NCI-H345 treated with DMSO at 0.1 percent for 48 hours (cell line): Measurements from ENCODE around the gene SLC4A4.
"Not testable (repeated sequence)": the region's sequence is repeated elsewhere in the genome, so short reads cannot be mapped to it uniquely, and the experiment has no call there.

ENCODE experiments used
- DNase-seq: peaks from one replicate; lab custom pipeline; 2025; ENCODE audit not compliant: unreplicated experiment; lab: John Stamatoyannopoulos, UW

The SLC4A4 gene

DNA sequence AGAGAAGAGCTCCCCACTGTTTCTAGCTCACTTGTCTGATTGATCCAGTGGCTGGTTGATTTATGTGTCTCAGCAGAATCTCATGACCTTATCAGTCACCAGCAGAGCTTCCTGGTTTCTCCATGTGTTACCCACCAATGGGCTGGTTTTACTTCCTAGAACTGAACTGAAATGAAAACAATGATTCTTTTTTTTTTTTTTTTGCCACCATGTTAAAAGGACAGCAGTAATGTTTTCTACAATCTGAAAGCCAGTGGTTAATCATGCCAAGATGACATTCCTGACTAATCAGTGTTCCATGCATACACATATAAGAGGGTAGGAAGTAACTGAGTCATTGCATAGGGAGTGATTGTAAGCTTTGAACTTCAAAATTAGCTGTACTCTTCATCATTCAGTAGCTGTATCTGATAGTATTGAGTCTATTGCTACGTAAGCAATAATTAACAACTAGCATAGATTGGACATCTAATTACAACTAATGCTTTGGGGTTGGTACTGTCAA lies 67.7 kb downstream of the SLC4A4 start:
- no peak for DNase-seq

DNA sequence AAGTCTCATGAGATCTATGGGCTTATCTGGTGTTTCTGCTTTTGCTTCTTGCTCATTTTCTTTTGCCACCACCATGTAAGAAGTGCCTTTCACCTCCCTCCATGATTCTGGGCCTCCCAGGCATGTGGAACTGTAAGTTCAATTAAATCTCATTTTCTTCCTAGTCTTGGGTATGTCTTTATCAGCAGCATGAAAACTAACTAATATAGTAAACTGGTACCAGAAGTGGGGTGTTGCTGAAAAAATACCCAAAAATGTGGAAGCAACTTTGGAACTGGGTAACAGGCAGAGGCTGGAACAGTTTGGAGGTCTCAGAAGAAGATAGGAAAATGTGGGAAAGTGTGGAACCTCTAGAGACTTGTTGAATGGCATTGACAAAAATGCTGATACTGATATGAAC lies 70.1 kb downstream of the SLC4A4 start:
- not testable (repeated sequence) for DNase-seq

DNA sequence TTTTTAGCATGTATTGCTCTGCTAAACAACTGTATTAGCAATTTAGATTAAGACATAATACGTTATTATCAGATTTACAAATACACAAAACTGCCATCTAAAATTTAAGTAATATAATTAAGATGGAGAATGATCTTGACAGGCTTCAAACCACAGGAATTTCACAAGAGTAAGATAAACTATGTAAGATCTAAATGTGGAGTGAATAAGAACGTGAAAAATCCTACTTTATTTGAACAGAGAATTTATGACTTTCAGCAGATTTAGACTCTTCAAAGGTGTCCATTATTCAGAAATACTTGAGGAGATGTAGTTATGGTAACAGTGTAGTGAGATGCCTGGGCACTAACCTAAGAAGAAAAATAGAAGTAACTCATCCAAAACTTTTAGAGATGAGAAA lies 73.2 kb downstream of the SLC4A4 start:
- DNase-seq, result no peak

DNA sequence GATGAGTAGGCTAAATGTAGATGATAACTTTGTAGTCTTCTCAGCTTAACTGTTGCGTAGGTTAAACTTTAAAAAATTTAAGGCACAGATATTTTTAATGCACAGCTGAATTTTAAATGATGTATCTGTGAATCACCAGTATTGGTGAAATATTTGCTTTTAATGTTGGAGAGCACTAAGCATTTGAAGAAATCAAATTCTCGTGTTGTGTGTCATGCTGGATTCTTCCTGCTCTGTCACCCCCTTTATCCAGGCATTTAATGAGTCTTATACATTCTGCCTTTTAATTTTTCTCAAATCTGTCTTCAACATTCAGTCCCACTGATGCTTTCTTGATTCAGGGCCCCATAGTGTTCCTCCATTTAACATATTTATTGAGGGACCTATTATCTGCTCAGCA lies 76.7 kb downstream of the SLC4A4 start:
- no peak for DNase-seq

DNA sequence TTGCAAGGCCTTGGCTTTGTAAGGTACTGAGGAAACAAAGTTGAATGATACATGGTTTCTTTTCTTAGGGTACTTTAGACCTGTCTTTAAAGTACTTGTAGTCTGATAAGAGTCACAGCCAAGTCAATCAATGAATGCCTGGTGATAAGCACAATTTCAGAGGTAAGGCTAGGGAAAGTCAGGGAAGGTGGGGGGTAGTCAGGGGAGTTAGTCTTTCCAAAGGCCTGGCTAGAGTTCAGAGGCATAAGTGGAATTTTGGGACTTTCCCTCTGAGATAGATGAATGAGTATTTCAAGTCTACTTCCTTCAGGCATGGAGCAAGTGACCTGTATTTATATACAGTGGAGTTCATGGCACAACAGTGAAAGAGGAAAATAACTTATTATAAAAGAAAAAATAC lies 78.3 kb downstream of the SLC4A4 start:
- DNase-seq, result no peak

DNA sequence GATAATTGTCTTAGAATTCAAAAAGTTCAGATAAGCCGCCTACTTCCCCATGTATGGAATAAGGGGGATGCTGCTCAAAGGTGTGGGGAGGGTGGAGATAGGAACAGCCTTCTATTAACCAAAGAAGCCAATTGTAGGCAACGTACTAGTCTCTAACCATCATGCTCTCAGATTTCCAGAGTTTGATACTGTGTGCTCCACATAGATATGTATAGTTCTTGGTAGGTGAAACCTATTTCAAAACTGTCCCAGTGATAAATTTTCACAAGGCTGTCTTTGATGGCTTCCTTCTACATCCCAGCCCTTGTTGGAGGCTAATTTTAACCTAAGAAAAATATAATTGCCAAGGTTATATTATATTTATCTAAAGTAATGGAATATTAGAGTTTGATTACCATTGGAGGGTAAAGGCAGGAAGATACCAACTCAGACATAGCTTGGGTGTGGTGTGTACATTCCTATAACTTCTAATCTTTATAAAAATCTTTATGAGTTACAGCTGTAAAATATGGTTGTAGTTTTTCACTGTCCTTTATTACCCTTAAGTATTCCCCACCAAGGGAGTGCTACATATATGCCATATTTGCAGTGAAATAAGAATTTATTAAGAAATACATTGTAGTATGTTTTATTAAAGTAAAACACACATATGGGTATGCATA lies 87.7 kb downstream of the SLC4A4 start:
- DNase-seq, result no peak

DNA sequence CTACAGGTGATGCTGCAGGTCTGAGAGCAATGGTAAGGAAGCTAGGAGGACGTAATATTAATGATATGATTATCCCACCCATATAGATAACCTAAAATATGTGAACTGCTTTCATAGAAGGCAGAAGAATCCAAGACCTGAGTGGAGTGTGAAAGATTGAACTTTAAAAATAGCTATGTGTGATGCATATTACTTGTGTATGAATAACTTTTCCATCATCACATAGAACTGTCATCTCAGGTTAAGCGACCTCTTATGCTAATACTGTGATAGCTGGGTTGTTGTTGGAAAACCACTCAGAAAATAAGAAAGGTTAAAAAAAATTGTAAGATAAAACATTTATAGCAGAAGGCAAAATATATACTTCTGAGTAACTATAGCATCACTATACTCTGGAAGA lies 90.3 kb downstream of the SLC4A4 start:
- no peak for DNase-seq

DNA sequence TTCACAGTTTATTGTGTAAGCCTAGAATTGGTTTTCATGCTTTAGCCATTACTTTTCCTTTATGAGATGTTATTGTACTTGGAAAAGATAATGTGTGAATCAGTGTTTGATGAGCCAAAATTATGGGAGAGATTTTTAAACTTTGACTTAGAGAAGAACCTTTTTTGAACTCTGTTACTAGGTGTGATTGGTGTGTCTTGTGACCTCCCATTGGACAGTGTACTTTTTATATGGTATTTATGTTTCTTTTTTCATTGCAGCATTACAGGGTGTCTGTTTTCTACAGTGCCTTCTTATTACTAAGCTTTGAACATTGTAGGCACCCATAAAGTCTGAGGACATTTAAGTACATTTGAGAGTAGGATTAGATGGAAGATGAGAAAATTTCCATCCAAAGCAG lies 91.1 kb downstream of the SLC4A4 start:
- DNase-seq, result no peak

DNA sequence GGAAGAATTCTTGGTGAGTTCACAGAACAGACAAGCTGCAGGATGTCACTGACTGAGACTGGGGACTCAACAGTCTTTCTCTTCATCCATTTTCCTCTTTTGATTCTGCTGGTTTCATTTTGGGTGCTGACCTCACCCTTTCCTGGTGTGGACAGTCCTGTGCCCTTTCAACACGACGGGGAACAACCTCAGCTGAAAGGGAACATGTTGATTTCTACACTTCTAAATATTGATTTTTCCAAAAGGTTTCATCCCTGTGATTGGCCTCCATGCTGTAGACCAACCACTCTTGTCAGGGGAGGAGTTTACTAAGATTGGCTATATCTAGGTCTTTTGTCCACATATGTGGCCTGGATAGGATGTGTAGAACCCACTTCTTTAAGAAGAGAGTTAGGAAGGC lies 91.8 kb downstream of the SLC4A4 start:
- DNase-seq, result no peak

DNA sequence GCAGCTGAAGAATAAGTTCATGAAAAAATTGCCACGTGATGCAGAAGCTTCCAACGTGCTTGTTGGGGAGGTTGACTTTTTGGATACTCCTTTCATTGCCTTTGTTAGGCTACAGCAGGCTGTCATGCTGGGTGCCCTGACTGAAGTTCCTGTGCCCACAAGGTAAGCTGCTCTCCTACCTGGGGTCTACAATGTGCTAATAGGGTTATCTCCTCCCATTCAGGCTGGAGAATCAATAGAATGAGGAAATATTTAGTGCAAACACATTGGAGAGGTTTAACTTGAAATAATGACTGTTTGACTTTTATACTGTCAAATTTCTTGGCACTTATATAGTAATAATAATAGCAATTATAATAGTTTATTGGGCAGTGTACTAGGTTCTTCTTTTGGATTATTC lies 101.8 kb downstream of the SLC4A4 start:
- DNase-seq, result no peak

DNA sequence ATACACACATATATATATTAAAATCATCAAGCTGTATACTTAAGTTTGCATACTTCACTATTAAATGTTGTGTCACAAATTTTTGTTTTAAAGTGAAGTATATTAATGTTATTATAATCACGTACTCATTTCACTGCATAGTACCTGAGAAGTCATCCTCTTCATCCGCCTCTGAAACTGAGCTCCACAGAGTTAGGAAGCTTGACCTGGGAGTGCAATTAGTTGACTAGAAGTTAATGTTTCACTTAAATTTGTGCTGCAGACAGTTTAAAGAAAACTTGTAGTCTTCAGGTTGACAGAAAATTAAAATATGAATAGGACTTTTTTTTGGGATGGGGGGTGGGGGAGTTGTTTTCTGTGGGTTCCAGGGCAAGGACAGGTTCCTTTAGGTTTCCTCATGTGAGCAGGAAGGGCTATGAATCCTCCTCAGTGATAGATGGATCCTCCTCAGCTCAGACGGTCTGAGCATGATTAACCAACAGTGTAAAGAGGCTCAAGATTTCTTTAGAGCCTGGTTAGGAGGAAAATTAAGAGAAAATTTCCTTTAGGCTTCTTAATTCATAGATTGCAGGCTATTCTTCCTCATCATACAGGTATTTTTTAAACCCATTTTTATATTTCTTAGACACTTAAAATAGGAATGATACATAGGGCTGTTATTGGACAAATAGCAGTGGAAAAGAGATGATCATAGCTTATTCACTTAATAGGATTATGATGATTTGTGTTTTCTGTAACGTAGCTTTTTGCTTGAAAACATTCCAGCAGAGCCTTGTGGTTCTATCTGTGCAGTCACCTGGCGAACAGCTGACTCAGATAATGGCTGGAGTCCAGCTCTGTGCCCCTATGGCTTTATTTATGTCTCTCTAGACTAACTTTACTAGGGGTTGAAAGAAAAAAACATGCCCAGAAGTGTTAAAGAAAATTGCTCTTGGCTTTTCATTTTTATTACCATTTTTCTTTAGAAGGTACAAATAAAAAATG lies 102.7 kb downstream of the SLC4A4 start:
- no peak for DNase-seq

DNA sequence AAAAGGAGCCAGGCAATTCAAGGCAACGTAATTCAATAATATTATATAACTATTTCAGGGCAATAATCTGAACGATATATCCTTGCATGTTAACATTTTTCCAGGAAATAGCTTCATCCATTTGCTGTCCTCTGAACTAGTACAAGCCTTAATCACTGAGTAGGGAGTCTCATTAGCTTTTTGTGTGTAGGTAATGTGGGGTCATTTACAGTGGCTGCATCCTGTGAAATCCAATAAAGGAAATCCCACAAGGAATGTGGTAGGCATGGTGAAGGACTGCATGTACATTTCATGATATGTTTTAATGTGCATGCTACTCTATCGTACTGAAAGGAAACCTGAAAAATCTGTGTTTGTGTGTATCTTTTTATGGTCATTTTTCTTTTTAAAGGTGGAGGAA lies 103.5 kb downstream of the SLC4A4 start:
- no peak for DNase-seq

DNA sequence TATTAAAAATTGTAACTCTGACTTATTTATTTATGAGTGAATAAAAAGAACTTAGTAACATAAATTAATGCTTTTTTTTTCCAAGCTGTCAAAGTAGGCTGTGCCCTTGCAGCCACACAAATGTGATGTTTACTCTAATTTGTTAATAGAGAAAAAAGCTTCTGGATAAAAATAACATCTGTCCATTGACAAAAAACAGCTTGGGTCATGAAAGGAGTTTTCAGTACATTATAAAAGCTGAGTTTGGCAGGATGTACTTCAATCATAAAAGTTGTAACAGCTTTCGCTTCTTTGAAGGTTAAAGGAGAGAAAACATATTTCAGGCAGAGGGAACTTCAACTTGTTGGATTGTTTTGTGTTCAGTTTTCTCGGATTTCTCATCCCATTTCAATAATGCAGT lies 105.6 kb downstream of the SLC4A4 start:
- no peak for DNase-seq

DNA sequence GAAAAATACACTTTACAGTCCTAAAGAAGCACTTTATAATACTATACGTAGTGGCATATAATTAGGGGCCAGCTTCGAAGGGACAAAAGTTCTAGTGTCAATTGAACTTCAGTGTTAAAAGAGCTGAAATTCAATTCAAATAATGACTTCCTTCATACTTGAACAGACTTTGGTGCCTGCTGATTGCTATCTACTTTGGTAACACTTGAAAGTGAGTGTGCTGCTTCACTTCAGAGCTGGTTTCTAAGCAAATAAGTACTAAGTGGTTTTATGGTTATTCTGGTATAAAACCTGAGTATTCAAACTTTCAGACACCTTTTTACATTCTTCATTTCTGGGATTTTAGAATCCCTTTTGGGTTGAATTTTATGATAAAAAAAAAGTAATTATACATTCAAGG lies 107.0 kb downstream of the SLC4A4 start:
- no peak for DNase-seq

DNA sequence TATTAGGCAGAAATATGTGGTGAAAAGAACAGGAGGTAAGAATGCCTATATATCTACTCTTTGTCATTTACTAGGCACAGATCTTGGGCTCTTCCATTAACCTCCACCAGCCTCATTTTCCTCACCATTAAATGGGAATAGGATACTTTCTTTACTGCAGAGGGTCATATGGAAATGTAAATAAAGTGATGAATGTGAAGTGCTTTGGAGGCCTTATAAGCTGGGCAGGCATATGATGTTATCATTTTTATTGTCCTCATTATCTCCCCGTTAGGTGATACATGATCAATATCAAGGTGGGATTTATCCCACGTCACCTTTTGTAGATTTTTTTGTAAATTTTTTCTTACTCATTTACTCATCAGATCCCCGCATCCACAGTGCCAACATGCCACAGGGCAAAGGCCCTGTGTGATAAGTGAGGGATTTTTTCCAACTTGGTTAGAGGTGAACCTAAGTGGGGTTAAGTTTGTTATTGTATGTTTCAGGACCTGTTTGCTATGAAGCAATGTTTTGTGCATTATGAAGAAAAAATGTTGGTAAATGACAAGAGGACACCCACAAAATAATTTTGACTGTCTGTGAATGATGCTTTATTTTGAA lies 107.8 kb downstream of the SLC4A4 start:
- DNase-seq, result no peak

DNA sequence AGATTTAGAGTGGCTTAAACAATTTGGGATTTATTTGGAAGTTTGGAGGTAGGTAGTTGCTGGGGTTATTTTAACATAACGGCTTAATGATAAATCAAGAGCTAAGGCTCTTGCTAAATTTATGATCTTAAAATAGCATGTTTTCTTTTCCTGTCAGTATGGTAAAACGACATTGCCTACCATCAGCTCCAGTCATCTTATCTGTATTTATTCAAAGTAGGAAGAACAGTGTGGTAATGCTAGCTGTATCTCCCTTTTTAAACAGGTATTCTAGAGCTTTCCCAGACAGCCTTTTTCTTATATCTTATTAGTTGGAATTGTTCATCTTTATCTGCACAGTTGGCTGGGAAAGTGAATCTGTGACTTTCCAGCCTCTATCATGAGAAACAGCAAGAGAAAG lies 110.2 kb downstream of the SLC4A4 start:
- DNase-seq, result no peak

DNA sequence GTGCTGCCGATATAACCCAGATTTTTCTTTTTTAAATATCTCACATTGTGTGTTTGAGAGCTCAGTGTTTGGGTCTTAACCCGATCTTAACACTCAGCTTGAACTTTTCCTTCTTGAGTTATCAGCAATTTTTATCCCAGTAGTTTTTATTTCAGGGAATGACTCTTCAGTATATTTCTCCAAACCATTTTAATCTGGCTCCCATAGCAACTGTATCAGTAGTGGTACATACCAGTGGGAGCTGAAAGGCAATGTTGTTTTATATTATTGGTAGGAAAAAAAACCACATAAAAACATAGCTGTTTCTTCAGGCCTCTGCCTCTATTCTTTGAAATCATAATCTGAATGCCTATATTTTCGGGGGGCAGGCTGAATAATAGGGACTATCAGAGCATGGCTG lies 111.1 kb downstream of the SLC4A4 start:
- no peak for DNase-seq

DNA sequence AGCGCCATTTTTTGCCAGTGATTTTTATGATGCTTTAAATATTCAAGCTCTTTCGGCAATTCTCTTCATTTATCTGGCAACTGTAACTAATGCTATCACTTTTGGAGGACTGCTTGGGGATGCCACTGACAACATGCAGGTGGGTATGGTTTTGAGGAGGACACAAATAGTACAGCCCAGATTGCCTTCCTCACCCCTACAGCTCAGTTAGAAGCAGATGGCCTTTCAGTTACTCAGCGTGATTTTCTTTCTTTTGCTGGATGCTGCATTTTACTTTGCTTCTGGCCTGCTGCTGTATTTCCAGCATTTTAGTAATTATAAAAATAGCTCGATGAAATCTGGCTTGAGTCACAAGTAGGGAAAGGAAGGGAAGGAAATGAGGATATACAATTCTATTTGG lies 114.7 kb downstream of the SLC4A4 start:
- DNase-seq, result no peak

DNA sequence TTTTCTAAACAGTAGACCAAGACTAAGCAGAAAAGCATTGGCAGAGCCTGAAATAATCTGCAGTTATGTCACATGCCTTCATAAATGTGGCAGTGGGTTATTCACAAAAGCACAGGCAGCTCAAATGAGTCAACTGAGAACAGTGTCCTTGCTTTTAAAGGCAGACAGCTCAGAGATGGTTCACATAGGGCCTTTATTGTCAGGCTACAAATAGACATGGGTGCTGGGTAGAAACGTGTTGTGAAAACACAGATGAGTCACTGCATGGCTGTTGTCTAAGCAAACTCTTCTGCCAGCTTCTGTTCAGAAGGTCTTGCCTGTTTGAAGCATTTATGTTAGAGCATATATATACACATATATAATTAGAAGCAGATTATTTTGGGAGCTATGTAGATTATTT lies 118.0 kb downstream of the SLC4A4 start:
- no peak for DNase-seq

DNA sequence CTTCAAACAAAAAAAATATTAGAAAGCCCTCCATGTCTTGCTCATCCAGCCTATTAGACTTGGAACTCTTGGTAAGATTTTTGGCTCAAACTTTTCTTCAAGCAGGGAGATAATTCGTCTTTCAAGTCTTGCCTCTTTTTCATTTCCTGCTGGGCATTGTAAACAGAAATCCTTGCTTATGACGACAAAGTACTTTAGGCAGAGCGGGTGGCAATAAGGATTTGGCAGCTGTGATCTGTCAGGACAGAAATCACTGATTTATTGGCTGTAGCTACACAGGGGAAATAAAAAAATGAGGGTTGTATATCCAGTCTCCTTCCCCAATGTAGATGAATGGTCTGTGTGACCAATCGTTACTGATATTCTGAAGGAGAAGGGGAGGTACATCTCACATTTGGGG lies 121.6 kb downstream of the SLC4A4 start:
- no peak for DNase-seq

DNA sequence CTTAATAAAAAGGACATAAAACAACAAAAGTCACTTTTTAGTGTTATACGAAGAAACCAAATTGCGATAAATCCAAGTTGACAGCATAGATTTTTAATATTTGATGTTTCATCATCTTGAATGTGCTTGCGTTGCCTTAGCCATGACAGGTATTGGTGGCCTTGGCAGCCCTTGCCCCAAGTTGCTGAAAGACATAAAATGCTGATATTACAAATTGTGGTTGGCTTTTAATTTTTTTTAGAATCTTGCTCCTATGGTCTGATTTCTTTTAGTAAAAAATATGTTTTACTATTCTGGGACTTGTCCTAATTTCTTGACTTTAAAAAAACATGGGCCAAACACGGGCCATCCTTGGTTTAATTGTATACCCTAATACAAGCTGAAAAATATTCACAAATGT lies 122.6 kb downstream of the SLC4A4 start:
- DNase-seq, result no peak

DNA sequence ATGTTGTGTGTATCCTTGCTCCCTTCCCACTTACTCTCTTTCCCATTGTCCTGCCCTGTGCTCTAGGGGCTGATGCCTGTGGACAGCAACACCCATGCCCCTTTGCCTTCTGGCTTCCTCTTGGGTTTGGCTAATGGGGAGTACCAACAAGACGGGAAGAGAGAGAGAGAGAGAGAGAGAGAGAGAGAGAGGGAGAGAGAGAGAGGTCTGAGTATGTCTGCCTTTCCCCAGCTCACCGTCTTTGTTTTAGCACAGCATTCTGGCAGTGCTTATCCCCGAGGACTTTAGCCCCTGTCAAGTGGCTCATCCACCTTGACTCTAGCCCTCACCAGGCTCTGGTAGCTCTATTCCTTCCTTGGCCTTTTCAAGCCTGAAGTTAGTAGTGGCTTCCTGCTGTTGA lies 128.0 kb downstream of the SLC4A4 start:
- DNase-seq, result no peak
